ENCODE results near the gene NOXO1. TPM values are rescaled to one million over a fixed set of nuclear protein-coding genes. Genes with fewer than 3 reads are reported as not detected.

Gene NOXO1
- total and polyA plus RNA-seq, 8 donors = 0.35 to 1.6 (median 0.58) TPM; not detected in 1

DNA sequence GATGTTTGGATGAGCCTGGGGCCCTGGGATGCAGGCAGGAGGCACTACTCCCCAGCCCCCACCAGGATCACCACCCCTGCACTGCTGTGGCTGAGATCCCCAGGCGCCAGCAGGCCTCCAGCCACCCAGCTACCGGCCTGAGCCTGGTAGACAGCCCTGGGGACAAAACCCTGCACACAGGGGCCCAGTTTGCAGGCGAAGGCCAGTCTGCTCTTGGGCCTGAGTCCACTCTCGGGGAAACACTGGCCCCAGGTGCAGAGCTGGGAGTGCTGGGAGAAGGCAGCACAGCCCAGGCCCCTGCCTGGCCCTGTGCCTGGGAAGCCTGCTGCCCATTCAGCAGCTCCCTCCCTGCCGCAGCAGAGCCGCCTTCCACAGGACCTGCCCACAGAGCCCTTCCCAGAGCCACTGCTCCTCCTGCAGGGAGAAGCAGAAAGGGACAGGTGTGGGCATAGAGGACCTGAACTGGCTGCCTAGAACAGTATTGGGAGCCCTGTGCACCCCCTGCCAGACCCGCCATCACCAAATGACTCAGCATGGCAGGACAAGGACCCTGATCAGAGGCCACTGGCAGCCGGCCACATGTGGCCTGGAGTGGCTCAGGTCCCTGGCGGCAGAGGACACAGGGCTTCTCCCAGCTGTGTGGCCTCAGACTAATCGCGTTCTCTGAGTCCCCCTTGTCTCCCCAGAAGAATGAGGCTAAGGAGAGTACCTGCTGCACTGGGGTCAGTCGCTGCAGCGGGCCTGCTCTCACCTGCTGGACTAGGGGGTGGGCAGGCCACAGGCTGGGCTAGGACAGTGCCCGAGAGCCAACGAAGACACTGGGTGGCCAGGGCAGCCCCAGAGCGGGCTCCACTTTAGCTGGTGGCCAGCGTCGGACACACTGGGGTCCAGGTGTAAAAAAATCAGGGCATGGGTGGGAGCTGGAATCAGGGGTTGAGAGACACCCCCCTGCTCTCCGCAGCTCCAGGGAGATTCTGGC, 48.9 kb downstream of the NOXO1 start:
- TF ChIP-seq CTCF (IDR thresholded peaks at IDR 0.05) = no peak
- H3K4me1 ChIP-seq = peaks cover 0 to 4% (median 0%) of the 10 kb centered on the region in 3 donors
- DNase-seq (peak in 5 of 6 donors; percentile 75 to 94 (median 81)), FAIRE-seq (no peak), ATAC-seq (peak; percentile 47 to 79 (median 64))
- peak overlapping the region in 2 of 4 donors; percentile 16 to 28 for H3K27ac ChIP-seq
- WGBS, 2 donors = 49% methylated on average over 19 of the region's 19 CpGs
- no peaks in the 10 kb centered on the region for H3K27me3 ChIP-seq
- peaks cover 0 to 3% (median under 1%) of the 10 kb centered on the region in 3 donors for H3K36me3 ChIP-seq
- intact Hi-C loops (cut with DNase I) = no loop called here
- H3K4me3 ChIP-seq = no peak overlapping the region
- H3K9me3 ChIP-seq = no peaks in the 10 kb centered on the region

- ATAC-seq (no peak), FAIRE-seq (no peak), DNase-seq (no peak)
- Histone ChIP-seq H3K36me3 (no peaks in the 10 kb centered on the region), H3K27ac (no peak overlapping the region), H3K9me3 (no peaks in the 10 kb centered on the region), H3K27me3 (no peaks in the 10 kb centered on the region), H3K4me1 (peaks cover 0 to 4% (median 0%) of the 10 kb centered on the region in 3 donors), H3K4me3 (no peak overlapping the region)
- intact Hi-C loops (cut with DNase I) = no loop called here
- no peak for TF ChIP-seq CTCF (IDR thresholded peaks at IDR 0.05)
- 81 to 85% methylated on average over 9 to 10 of the region's 10 CpGs for WGBS, 2 donors
Measured at GRCh38 chr16:1930338-1930720, 50.9 kb downstream of the NOXO1 start.

GRCh38 chr16:1929578-1930337, 51.5 kb downstream of the NOXO1 start:
- FAIRE-seq (no peak), DNase-seq (peak; percentile 82 to 99 (median 94)), ATAC-seq (peak; percentile 84 to 95 (median 88))
- TF ChIP-seq CTCF (IDR thresholded peaks at IDR 0.05) = peak; percentile 99 to 100 (median 100)
- WGBS, 2 donors = 15 to 19% methylated on average over 59 to 70 of the region's 70 CpGs
- peak overlapping the region; percentile 27 to 57 (median 35) for H3K4me3 ChIP-seq
- peak overlapping the region; percentile 29 to 66 (median 42) for H3K27ac ChIP-seq
- H3K9me3 ChIP-seq = no peaks in the 10 kb centered on the region
- H3K4me1 ChIP-seq = peaks cover 0 to 4% (median 0%) of the 10 kb centered on the region in 3 donors
- intact Hi-C loops (cut with DNase I) = no loop called here
- no peaks in the 10 kb centered on the region for H3K27me3 ChIP-seq
- no peaks in the 10 kb centered on the region for H3K36me3 ChIP-seq

GRCh38 chr16:1929105-1929504, 52.2 kb downstream of the NOXO1 start:
- peak overlapping the region; percentile 29 to 66 (median 42) for H3K27ac ChIP-seq
- no peak for DNase-seq
- 16% methylated on average over 9 to 11 of the region's 11 CpGs for whole genome bisulfite sequencing, 2 donors
- no peak for TF ChIP-seq CTCF (IDR thresholded peaks at IDR 0.05)
- H3K9me3 ChIP-seq = no peaks in the 10 kb centered on the region
- H3K4me3 ChIP-seq = peak overlapping the region; percentile 27 to 57 (median 35)
- peaks cover 0 to 4% (median 0%) of the 10 kb centered on the region in 3 donors for H3K4me1 ChIP-seq
- intact Hi-C loops (cut with DNase I) = no loop called here
- no peaks in the 10 kb centered on the region for H3K36me3 ChIP-seq
- FAIRE-seq = no peak
- ATAC-seq = peak; percentile 34 to 37 (median 36)
- no peaks in the 10 kb centered on the region for H3K27me3 ChIP-seq

Other genes with a start within 250 kb of the NOXO1 start
Only the 30 nearest of the 31 such genes appear.
- 10 to 100 TPM; 27.4 to 37.8 (median 30.4) TPM for gene NME3, start 209.9 kb downstream of the NOXO1 start, total RNA-seq
- 100 to 1,000 TPM; 232 to 297 TPM for gene NME3, start 209.9 kb downstream of the NOXO1 start, polyA plus RNA-seq
- 1 to 10 TPM; 4.7 to 10.0 (median 6.8) TPM for gene EME2, start 208.7 kb downstream of the NOXO1 start, total RNA-seq
- 10 to 100 TPM; 18.4 to 37.9 TPM for gene EME2, start 208.7 kb downstream of the NOXO1 start, polyA plus RNA-seq
- gene MRPS34, start 208.3 kb downstream of the NOXO1 start, total RNA-seq = 10 to 100 TPM; 42.4 to 74.5 (median 54.7) TPM
- gene MRPS34, start 208.3 kb downstream of the NOXO1 start, polyA plus RNA-seq = 10 to 100 TPM; 76.0 to 84.1 TPM
- 10 to 100 TPM; 19.2 to 41.3 (median 37.2) TPM for gene SPSB3, start 198.9 kb downstream of the NOXO1 start, total RNA-seq
- 100 to 1,000 TPM; 161 to 223 TPM for gene SPSB3, start 198.9 kb downstream of the NOXO1 start, polyA plus RNA-seq
- 10 to 100 TPM; 20.4 to 42.5 (median 25.6) TPM for gene NUBP2, start 198.5 kb downstream of the NOXO1 start, total RNA-seq
- gene NUBP2, start 198.5 kb downstream of the NOXO1 start, polyA plus RNA-seq = 10 to 100 TPM; 55.7 to 58.8 TPM
- 1 to 10 TPM; 1.0 to 3.8 (median 2.3) TPM for gene IGFALS, start 187.8 kb downstream of the NOXO1 start, total RNA-seq
- 1 to 10 TPM; 4.4 to 8.2 TPM for gene IGFALS, start 187.8 kb downstream of the NOXO1 start, polyA plus RNA-seq
- gene HAGH, start 154.6 kb downstream of the NOXO1 start, total RNA-seq = 10 to 100 TPM; 26.6 to 39.5 (median 34.6) TPM
- 10 to 100 TPM; 57.9 to 63.7 TPM for gene HAGH, start 154.6 kb downstream of the NOXO1 start, polyA plus RNA-seq
- 10 to 100 TPM in 3 of 6 donors, 1 to 10 TPM in 3; 5.1 to 14.4 (median 10.2) TPM for gene FAHD1, start 154.3 kb downstream of the NOXO1 start, total RNA-seq
- 10 to 100 TPM; 12.4 to 12.7 TPM for gene FAHD1, start 154.3 kb downstream of the NOXO1 start, polyA plus RNA-seq
- under 1 TPM in 1 of 6 donors, not detected in 5; 0.44 TPM for gene MEIOB, start 109.3 kb downstream of the NOXO1 start, total RNA-seq
- under 1 TPM in 1 of 2 donors, not detected in 1; 0.26 TPM for gene MEIOB, start 109.3 kb downstream of the NOXO1 start, polyA plus RNA-seq
- not detected for gene HS3ST6, start 63.1 kb downstream of the NOXO1 start, total RNA-seq
- under 1 TPM in 1 of 2 donors, not detected in 1; 0.11 TPM for gene HS3ST6, start 63.1 kb downstream of the NOXO1 start, polyA plus RNA-seq
- gene MSRB1, start 38.3 kb downstream of the NOXO1 start, total RNA-seq = 10 to 100 TPM; 29.7 to 77.4 (median 57.0) TPM
- gene MSRB1, start 38.3 kb downstream of the NOXO1 start, polyA plus RNA-seq = 10 to 100 TPM; 47.0 to 94.4 TPM
- gene RPL3L, start 26.8 kb downstream of the NOXO1 start, total RNA-seq = 10 to 100 TPM in 3 of 6 donors, under 1 TPM in 2, not detected in 1; 0.09 to 35.3 (median 11.0) TPM
- gene RPL3L, start 26.8 kb downstream of the NOXO1 start, polyA plus RNA-seq = 10 to 100 TPM in 1 of 2 donors, under 1 TPM in 1; 0.05 to 11.3 TPM
- gene NDUFB10, start 21.9 kb downstream of the NOXO1 start, total RNA-seq = 10 to 100 TPM; 54.0 to 72.1 (median 58.7) TPM
- gene NDUFB10, start 21.9 kb downstream of the NOXO1 start, polyA plus RNA-seq = 100 to 1,000 TPM in 1 of 2 donors, 10 to 100 TPM in 1; 84.2 to 108 TPM
- gene RPS2, start 16.6 kb downstream of the NOXO1 start, total RNA-seq = 1,000 to 10,000 TPM; 1,316 to 3,013 (median 1,806) TPM
- gene RPS2, start 16.6 kb downstream of the NOXO1 start, polyA plus RNA-seq = 1,000 to 10,000 TPM; 1,574 to 3,219 TPM
- gene RNF151, start 14.6 kb downstream of the NOXO1 start, total RNA-seq = not detected
- gene RNF151, start 14.6 kb downstream of the NOXO1 start, polyA plus RNA-seq = under 1 TPM; 0.12 to 0.61 TPM
- gene TBL3, start 9.4 kb downstream of the NOXO1 start, total RNA-seq = 10 to 100 TPM; 14.7 to 23.5 (median 19.4) TPM
- gene TBL3, start 9.4 kb downstream of the NOXO1 start, polyA plus RNA-seq = 10 to 100 TPM; 55.8 to 63.7 TPM
- 10 to 100 TPM; 17.1 to 31.9 (median 25.9) TPM for gene GFER, start 2.7 kb upstream of the NOXO1 start, total RNA-seq
- 10 to 100 TPM; 25.7 to 62.0 TPM for gene GFER, start 2.7 kb upstream of the NOXO1 start, polyA plus RNA-seq
- 1 to 10 TPM in 1 of 6 donors, under 1 TPM in 5; 0.19 to 1.5 (median 0.55) TPM for gene SYNGR3, start 8.5 kb upstream of the NOXO1 start, total RNA-seq
- 1 to 10 TPM in 1 of 2 donors, under 1 TPM in 1; 0.57 to 3.1 TPM for gene SYNGR3, start 8.5 kb upstream of the NOXO1 start, polyA plus RNA-seq
- gene ZNF598, start 28.4 kb upstream of the NOXO1 start, total RNA-seq = 10 to 100 TPM; 26.0 to 93.6 (median 42.4) TPM
- 10 to 100 TPM; 71.0 to 73.5 TPM for gene ZNF598, start 28.4 kb upstream of the NOXO1 start, polyA plus RNA-seq
- gene NPW, start 38.3 kb upstream of the NOXO1 start, total RNA-seq = 1 to 10 TPM in 2 of 6 donors, under 1 TPM in 4; 0.43 to 1.9 (median 0.50) TPM
- gene NPW, start 38.3 kb upstream of the NOXO1 start, polyA plus RNA-seq = 1 to 10 TPM; 1.3 to 2.7 TPM
- 10 to 100 TPM; 14.7 to 28.9 (median 23.0) TPM for gene NHERF2, start 45.4 kb upstream of the NOXO1 start, total RNA-seq
- 100 to 1,000 TPM in 1 of 2 donors, 10 to 100 TPM in 1; 60.7 to 144 TPM for gene NHERF2, start 45.4 kb upstream of the NOXO1 start, polyA plus RNA-seq
- gene NTHL1, start 66.4 kb upstream of the NOXO1 start, total RNA-seq = 10 to 100 TPM in 1 of 6 donors, 1 to 10 TPM in 5; 5.2 to 10.4 (median 8.4) TPM
- 10 to 100 TPM; 22.1 to 22.8 TPM for gene NTHL1, start 66.4 kb upstream of the NOXO1 start, polyA plus RNA-seq
- gene TSC2, start 66.5 kb upstream of the NOXO1 start, total RNA-seq = 10 to 100 TPM; 51.0 to 91.7 (median 77.6) TPM
- gene TSC2, start 66.5 kb upstream of the NOXO1 start, polyA plus RNA-seq = 100 to 1,000 TPM; 119 to 172 TPM
- gene PKD1, start 154.4 kb upstream of the NOXO1 start, total RNA-seq = 10 to 100 TPM; 29.8 to 50.5 (median 39.5) TPM
- gene PKD1, start 154.4 kb upstream of the NOXO1 start, polyA plus RNA-seq = 100 to 1,000 TPM in 1 of 2 donors, 10 to 100 TPM in 1; 68.6 to 127 TPM
- 10 to 100 TPM; 19.2 to 36.8 (median 28.4) TPM for gene RAB26, start 167.2 kb upstream of the NOXO1 start, total RNA-seq
- gene RAB26, start 167.2 kb upstream of the NOXO1 start, polyA plus RNA-seq = 100 to 1,000 TPM; 161 to 255 TPM
- gene TRAF7, start 174.3 kb upstream of the NOXO1 start, total RNA-seq = 10 to 100 TPM; 25.3 to 45.1 (median 40.8) TPM
- 10 to 100 TPM; 24.5 to 30.1 TPM for gene TRAF7, start 174.3 kb upstream of the NOXO1 start, polyA plus RNA-seq
- gene CASKIN1, start 215.1 kb upstream of the NOXO1 start, total RNA-seq = 1 to 10 TPM in 2 of 6 donors, under 1 TPM in 4; 0.61 to 1.7 (median 0.81) TPM
- 1 to 10 TPM; 1.5 to 2.1 TPM for gene CASKIN1, start 215.1 kb upstream of the NOXO1 start, polyA plus RNA-seq
- gene MLST8, start 224.0 kb upstream of the NOXO1 start, total RNA-seq = 10 to 100 TPM; 16.6 to 27.0 (median 19.1) TPM
- gene MLST8, start 224.0 kb upstream of the NOXO1 start, polyA plus RNA-seq = 10 to 100 TPM; 59.3 to 62.8 TPM
- 1 to 10 TPM; 1.0 to 2.4 (median 2.0) TPM for gene BRICD5, start 229.4 kb upstream of the NOXO1 start, total RNA-seq
- gene BRICD5, start 229.4 kb upstream of the NOXO1 start, polyA plus RNA-seq = 10 to 100 TPM in 1 of 2 donors, 1 to 10 TPM in 1; 8.9 to 24.5 TPM
- gene PGP, start 233.4 kb upstream of the NOXO1 start, total RNA-seq = 1 to 10 TPM; 2.9 to 5.8 (median 3.7) TPM
- 10 to 100 TPM in 1 of 2 donors, 1 to 10 TPM in 1; 8.9 to 10.2 TPM for gene PGP, start 233.4 kb upstream of the NOXO1 start, polyA plus RNA-seq

All from pancreas (tissue), 10 donors.